CD4-positive, alpha-beta T cell (primary cell): ENCODE results near the gene RPS27. TPM values are rescaled to one million over a fixed set of nuclear protein-coding genes. Genes with fewer than 3 reads are reported as not detected.

ENCODE experiments used
- ATAC-seq: fragments of 200-7000 bp; cut with Tn5 transposase; one replicate; pipeline ENCODE4 v1.10.0; 2022; ENCODE audit warnings: mild to moderate bottlenecking; ENCODE audit not compliant: poor library complexity
- CTCF ChIA-PET: fragments of 350-600 bp; sonication (Branson Sonifier 250); formaldehyde crosslinking; loops from one replicate; lab custom pipeline; 2021; ENCODE audit warnings: antibody characterized with exemption, inconsistent platforms; lab: Charles Lee
- POLR2A ChIA-PET: fragments of 350-600 bp; sonication (Branson Sonifier 250); formaldehyde crosslinking; loops from one replicate; lab custom pipeline; 2021; ENCODE audit warnings: antibody characterized with exemption, inconsistent platforms; lab: Charles Lee
- DNase-seq, 14 experiments: peaks; one replicate each; pipeline ENCODE4 v3.0.0-alpha.2; 2013 to 2020; ENCODE audit warnings: mixed read lengths in 2 of 14
- H3K27ac ChIP-seq, 2 donors: one replicate each; pipeline versions ENCODE4 v1.5.1 to v1.7.0; 2013; ENCODE audit warnings: low read length in 2 of 2, low read depth in 1 of 2, mild to moderate bottlenecking in 1 of 2
- H3K27me3 ChIP-seq, 2 experiments: 1 replicate in 1 of 2; 2 replicates in 1 of 2; pipeline versions ENCODE4 v1.6.1 to v1.7.0; 2013; ENCODE audit warnings: low read length in 2 of 2, control low read depth in 1 of 2, mild to moderate bottlenecking in 1 of 2, moderate library complexity in 1 of 2; ENCODE audit not compliant: insufficient read depth in 2 of 2, control insufficient read depth in 1 of 2
- H3K36me3 ChIP-seq: one replicate; pipeline ENCODE4 v1.6.1; 2013; ENCODE audit warnings: low read length, control low read depth; ENCODE audit not compliant: insufficient read depth
- H3K4me1 ChIP-seq: one replicate; pipeline ENCODE4 v1.6.1; 2013; ENCODE audit warnings: low read length, control low read depth; ENCODE audit not compliant: insufficient read depth
- H3K4me3 ChIP-seq: one replicate; pipeline ENCODE4 v1.5.1; 2013; ENCODE audit warnings: mild to moderate bottlenecking, low read length, moderate library complexity
- H3K9me3 ChIP-seq, 2 experiments: 1 replicate in 1 of 2; 2 replicates in 1 of 2; pipeline versions ENCODE4 v1.6.1 to v1.7.0; 2013; ENCODE audit warnings: low read length in 2 of 2, mild to moderate bottlenecking in 2 of 2, control low read depth in 1 of 2, moderate library complexity in 1 of 2; ENCODE audit not compliant: control insufficient read depth in 1 of 2, insufficient read depth in 1 of 2
- H3K27ac Mint-ChIP-seq: one replicate; pipeline ENCODE4 v1.8.0; 2020; ENCODE audit warnings: mixed read lengths
- H3K27me3 Mint-ChIP-seq: one replicate; pipeline ENCODE4 v1.8.0; 2021; ENCODE audit warnings: mixed read lengths
- H3K36me3 Mint-ChIP-seq: one replicate; pipeline ENCODE4 v1.8.0; 2021; ENCODE audit warnings: low read depth, mixed read lengths
- H3K4me1 Mint-ChIP-seq: one replicate; pipeline ENCODE4 v1.8.0; 2021; ENCODE audit warnings: low read depth, mixed read lengths
- H3K4me3 Mint-ChIP-seq: one replicate; pipeline ENCODE4 v1.8.0; 2020; ENCODE audit warnings: mild to moderate bottlenecking, mixed read lengths
- H3K9me3 Mint-ChIP-seq: one replicate; pipeline ENCODE4 v1.8.0; 2020; ENCODE audit warnings: mixed read lengths
- CTCF ChIP-seq: fragments of 200-600 bp; IDR thresholded peaks from one replicate; pipeline ENCODE4 v1.8.0; 2022; ENCODE audit warnings: antibody characterized with exemption, mild to moderate bottlenecking
- intact Hi-C, 2 experiments: fragments of 100-400 bp; cut with DNase I in 1 of 2; cut with micrococcal nuclease in 1 of 2; formaldehyde crosslinking; loops; one replicate each; pipeline versions ENCODE4 v1.15.1 to v1.9.0; 2023 to 2025; cut with DNase I, micrococcal nuclease
- total RNA-seq, 174 experiments: library from RNA in 2 of 174; stranded (reverse) in 2 of 174; gene quantifications; one replicate each; pipeline ENCODE4 v1.2.3 and lab custom pipeline; 2021 to 2026

Gene RPS27
- total RNA-seq, 2 experiments from 2014 or later = 7,636 to 8,442 TPM

- peaks cover 52% of the 10 kb centered on the region for H3K4me1 Mint-ChIP-seq
- POLR2A ChIA-PET = interaction anchor here (0.9 to 4.7 kb wide), 10 partner anchors 9 to 191 kb away, joined by 3 to 149 read pairs (median 26); partner anchors contain the start of genes CRTC2, DENND4B, GATAD2B and JTB
- Histone ChIP-seq H3K36me3 (peaks cover 9% of the 10 kb centered on the region), H3K4me3 (no peak overlapping the region), H3K4me1 (peaks cover 50% of the 10 kb centered on the region), H3K9me3 (no peaks in the 10 kb centered on the region), H3K27me3 (no peaks in the 10 kb centered on the region), H3K27ac (no peak overlapping the region)
- H3K36me3 Mint-ChIP-seq = peaks cover 20% of the 10 kb centered on the region
- intact Hi-C loops = no loop called here
- DNase-seq = peak in 1 of 14 experiments; percentile 35
- peak overlapping the region; percentile 96 for H3K4me3 Mint-ChIP-seq
- CTCF ChIA-PET = interaction anchor here (1.5 to 3.5 kb wide), 6 partner anchors 9 to 171 kb away, joined by 4 to 30 read pairs (median 11); partner anchors contain the start of genes CRTC2, DENND4B, JTB and RAB13
- H3K27ac Mint-ChIP-seq = peak overlapping the region; percentile 8
- no peaks in the 10 kb centered on the region for H3K27me3 Mint-ChIP-seq
- no peak for ATAC-seq
- no peaks in the 10 kb centered on the region for H3K9me3 Mint-ChIP-seq
- TF ChIP-seq CTCF = no peak
Observed at GRCh38 chr1:153968408-153968807, 22.2 kb upstream of the RPS27 start.

- CTCF ChIA-PET = interaction anchor here (0.7 to 3.5 kb wide), 3 partner anchors 9 to 298 kb away, joined by 3 to 16 read pairs (median 6); partner anchors contain the start of genes JTB and RAB13
- TF ChIP-seq CTCF = no peak
- H3K27me3 ChIP-seq = no peaks in the 10 kb centered on the region
- no peak overlapping the region for H3K4me3 ChIP-seq
- H3K36me3 ChIP-seq = peaks cover 15% of the 10 kb centered on the region
- Mint-ChIP-seq H3K4me1 (peaks cover 48% of the 10 kb centered on the region), H3K27me3 (no peaks in the 10 kb centered on the region), H3K27ac (peak overlapping the region; percentile 8), H3K36me3 (peaks cover 19% of the 10 kb centered on the region), H3K9me3 (no peaks in the 10 kb centered on the region), H3K4me3 (peak overlapping the region; percentile 81)
- no peaks in the 10 kb centered on the region for H3K9me3 ChIP-seq
- DNase-seq (no peak), ATAC-seq (no peak)
- no peak overlapping the region for H3K27ac ChIP-seq
- POLR2A ChIA-PET = interaction anchor here (1.2 to 4.7 kb wide), 5 partner anchors 9 to 23 kb away, joined by 3 to 149 read pairs (median 85); partner anchors contain the start of genes CRTC2, DENND4B, JTB and RPS27
- intact Hi-C loops = no loop called here
- H3K4me1 ChIP-seq = peaks cover 45% of the 10 kb centered on the region
Observed at GRCh38 chr1:153968972-153969371, 21.6 kb upstream of the RPS27 start.

GRCh38 chr1:153970346-153970745, 20.2 kb upstream of the RPS27 start:
- no peak overlapping the region for H3K4me3 ChIP-seq
- ATAC-seq (no peak), DNase-seq (no peak)
- ChIA-PET POLR2A (interaction anchor here (1.3 kb wide), 1 partner anchor 20 kb away, joined by 5 read pairs; no protein-coding TSS in a partner anchor), CTCF (no interaction called here)
- no peak for TF ChIP-seq CTCF
- H3K27me3 ChIP-seq = no peaks in the 10 kb centered on the region
- Mint-ChIP-seq H3K27me3 (no peaks in the 10 kb centered on the region), H3K4me3 (no peak overlapping the region), H3K4me1 (peaks cover 45% of the 10 kb centered on the region), H3K27ac (peak overlapping the region; percentile 39), H3K36me3 (peaks cover 30% of the 10 kb centered on the region), H3K9me3 (no peaks in the 10 kb centered on the region)
- H3K4me1 ChIP-seq = peaks cover 33% of the 10 kb centered on the region
- no peaks in the 10 kb centered on the region for H3K9me3 ChIP-seq
- no peak overlapping the region for H3K27ac ChIP-seq
- H3K36me3 ChIP-seq = peaks cover 25% of the 10 kb centered on the region
- intact Hi-C loops = no loop called here
